ENCODE measurements around the gene RRAS2.

DNA sequence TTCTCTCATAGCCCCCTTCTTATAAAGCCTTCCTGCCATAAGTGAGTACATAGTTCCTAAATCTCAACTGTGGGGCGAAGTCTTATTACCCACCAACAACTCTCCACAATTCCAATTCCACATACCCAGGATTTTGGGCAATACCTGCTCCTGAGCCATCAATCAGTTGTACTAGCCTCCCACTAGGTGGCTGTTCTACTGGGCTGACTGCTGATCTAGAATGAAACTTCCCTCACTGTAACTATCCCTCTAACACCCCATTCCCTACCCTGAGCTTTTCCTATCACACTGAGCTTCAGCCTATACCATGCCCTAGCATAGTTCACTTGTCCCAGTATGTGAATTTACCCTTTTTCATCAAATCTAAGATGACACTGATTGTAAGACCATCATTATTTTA lies 52.5 kb downstream of the RRAS2 start:
- no peak for TF ChIP-seq POLR2A (IDR thresholded peaks at IDR 0.05)
- TF ChIP-seq, protein P1, sequence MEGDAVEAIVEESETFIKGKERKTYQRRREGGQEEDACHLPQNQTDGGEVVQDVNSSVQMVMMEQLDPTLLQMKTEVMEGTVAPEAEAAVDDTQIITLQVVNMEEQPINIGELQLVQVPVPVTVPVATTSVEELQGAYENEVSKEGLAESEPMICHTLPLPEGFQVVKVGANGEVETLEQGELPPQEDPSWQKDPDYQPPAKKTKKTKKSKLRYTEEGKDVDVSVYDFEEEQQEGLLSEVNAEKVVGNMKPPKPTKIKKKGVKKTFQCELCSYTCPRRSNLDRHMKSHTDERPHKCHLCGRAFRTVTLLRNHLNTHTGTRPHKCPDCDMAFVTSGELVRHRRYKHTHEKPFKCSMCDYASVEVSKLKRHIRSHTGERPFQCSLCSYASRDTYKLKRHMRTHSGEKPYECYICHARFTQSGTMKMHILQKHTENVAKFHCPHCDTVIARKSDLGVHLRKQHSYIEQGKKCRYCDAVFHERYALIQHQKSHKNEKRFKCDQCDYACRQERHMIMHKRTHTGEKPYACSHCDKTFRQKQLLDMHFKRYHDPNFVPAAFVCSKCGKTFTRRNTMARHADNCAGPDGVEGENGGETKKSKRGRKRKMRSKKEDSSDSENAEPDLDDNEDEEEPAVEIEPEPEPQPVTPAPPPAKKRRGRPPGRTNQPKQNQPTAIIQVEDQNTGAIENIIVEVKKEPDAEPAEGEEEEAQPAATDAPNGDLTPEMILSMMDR (IDR thresholded peaks at IDR 0.05), result no peak
